Left ventricle myocardium superior (tissue), 1 donor: ENCODE results near the gene CPNE5. TPM values are rescaled to one million over a fixed set of nuclear protein-coding genes. Genes with fewer than 3 reads are reported as not detected.
A peak's percentile ranks its signal among the peaks of the same experiment; 100 is the strongest.

Experiments
- ATAC-seq: fragments of 200-7000 bp; cut with Tn5 transposase; one replicate; pipeline ENCODE4 v1.9.1; 2020; ENCODE audit warnings: mild to moderate bottlenecking, moderate library complexity
- DNase-seq: peaks from one replicate; pipeline ENCODE4 v3.0.0-alpha.2; 2020
- intact Hi-C: fragments of 100-400 bp; cut with micrococcal nuclease; formaldehyde crosslinking; loops from one replicate; pipeline ENCODE4 v1.11.0; 2022
- total RNA-seq: library from RNA; stranded (reverse); fragmentation: NEBNext Ultra II Directional; extraction: Animal tissue kit (Norgen Biotek cat#: 25700); gene quantifications from one replicate; pipeline ENCODE4 v1.2.1, GENCODE V29; 2021
- donor health status: DM: no; HTN: yes; CAD: no; lungs with severe emphysema.

CPNE5 gene
- total RNA-seq, 1 donor from 2014 or later: 20.4 TPM

DNA sequence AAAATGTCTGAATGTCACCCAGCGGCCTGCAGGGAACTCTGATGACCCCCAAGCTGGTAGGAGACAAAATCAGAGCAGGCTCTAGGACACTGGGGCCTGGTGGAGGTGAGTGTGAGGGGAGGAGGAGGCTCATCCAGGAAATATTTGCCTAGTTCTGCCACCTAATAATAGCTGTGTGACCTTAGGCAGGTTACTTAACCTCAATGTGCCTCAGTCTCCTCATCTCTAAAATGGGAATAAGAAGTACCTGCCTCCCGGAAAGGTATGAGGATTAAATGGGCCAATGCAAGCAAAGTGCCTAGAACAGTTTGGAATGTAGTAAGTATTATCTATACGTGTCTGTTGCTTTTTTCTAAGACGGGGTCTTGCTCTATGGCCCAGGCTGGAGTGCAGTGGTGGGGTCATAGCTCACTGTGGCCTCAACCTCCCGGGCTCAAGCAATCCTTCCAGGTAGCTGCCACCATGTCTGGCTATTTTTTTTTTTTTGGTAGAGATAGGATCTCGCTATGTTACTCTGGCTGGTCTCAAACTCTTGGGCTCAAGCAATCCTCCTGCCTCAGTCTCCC is 81.2 kb downstream of the CPNE5 start:
- no peak for ATAC-seq

DNA sequence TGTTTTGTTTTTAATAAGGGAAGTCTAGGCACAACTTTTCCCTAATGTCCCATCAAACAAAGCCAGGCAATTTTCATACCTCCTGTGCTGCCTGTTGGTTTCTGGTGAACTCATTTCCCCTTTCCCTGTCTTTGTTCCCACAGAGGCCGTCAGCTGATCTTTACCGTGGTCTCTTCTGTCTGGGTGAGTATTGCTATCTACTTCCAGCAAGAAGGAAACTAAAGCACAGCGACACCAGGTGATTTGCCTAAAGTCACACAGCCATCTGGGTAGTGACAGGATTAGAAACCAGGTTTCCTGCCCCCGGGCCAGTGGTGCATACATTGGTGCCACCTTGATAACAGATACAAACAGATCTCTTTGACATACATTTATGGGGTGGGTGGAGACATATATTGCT is 82.0 kb downstream of the CPNE5 start:
- no peak for DNase-seq
- intact Hi-C loops: no loop called here

More for the DNA sequence above, 81.2 kb downstream of the CPNE5 start:
- no peak for DNase-seq
- intact Hi-C loops: loop anchor here (2.0 kb wide), 1 partner anchor 135 kb away; no protein-coding TSS in a partner anchor

DNA sequence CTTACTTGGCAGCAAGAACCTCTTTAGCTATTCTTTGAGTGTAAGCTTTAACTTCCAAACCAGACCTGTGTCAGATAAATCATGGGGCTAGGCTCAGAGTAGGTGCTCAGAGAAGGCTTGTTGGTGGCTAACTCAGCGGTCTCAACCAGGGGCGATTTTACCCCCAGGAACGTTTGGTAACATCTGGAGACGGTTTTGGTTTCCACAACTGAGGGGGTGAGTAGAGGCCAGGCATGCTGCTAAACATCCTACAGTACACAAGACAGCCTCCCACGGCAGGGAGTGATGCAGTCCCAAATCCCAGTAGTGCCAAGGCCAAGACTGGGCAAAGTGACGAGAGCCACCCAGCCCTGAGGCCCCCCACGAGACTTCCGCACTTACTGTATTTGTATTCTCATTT is 82.5 kb downstream of the CPNE5 start:
- no peak for DNase-seq
- no peak for ATAC-seq
- intact Hi-C loops: no loop called here

More for the DNA sequence above, 82.0 kb downstream of the CPNE5 start:
- no peak for ATAC-seq

DNA sequence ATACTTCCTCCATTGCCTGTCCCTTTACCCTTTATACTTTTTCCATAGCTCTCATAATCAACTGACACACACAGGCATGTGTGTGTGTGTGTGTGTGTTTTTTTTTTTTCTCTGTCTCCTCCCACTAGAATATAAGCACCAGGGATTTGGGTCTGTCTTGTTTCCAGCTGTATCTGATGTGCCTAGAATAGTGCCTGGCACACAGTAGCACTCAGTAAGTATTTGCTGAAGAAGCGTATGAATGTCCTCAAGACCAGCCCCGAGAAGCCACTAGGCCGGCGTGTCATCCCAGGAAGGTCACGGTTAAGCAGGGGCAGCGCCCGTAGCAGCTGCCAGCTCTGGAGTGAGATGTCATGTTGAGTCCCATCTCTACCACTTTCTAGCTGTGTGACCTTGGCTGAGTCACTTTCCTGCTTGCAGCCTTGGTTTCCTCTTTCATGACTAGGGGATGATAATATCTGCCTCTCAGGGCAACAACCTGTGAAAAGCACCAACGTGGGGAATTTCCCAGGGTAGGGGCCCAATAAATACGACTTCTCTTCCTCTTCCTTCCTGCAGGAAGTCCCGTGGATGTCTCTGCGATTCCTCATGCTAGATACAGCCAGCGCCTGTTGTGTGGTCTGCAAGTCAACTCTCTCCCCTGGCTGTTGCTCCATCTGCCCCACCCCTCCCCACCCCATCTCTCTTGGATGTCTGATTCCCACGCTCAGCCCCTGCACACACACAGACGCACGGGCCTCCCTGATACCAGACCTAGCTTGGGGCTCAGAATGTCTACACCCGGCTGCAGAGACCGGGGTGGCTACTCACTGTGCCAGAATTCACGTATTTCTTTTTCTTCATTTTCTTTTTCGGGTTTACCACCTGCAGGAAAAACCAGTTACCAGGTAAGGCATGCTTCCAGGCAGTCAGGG is 83.6 kb downstream of the CPNE5 start:
- intact Hi-C loops: no loop called here
- ATAC-seq: no peak
- DNase-seq: no peak

DNA sequence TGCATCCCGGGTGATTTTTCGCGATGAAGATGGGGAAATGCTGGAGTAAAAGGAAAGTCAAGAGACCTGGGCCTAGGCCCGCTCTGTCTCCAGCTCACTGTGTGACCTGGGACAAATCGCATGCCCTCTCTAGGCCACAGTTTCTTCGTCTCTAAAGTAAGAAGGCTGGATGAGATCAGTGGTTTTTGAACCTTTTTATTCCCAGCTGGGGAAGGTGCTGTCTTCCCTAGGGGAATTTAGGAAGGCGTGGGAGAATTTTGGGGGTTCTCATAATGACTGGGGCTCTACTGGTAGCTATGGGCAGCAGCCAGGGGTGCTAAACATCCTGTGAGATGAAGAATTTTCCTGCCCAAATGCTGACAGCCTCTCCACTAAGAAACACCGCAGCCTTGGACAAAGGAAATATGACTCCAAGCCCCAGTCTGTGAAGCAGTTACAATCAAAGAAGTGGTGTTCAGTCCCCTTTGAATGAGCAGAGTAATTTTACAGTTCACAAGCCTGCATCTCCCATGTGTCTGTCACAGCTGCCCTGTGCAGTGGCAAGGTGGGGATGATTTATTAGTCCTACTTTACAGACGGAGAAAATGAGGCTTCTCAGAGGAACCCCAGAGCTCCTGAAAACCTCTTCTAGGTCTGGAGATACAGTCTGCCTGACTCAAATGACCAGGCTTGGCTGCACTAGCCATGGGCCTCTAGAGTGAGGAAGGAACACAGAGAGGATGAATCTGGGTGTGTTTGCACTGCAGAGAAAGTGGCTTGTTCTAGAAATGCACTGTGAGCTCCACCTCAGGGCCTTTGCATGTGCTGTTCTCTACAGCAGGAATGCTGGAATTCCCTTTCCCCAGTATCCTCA is 84.4 kb downstream of the CPNE5 start:
- ATAC-seq: no peak
- DNase-seq: no peak
- intact Hi-C loops: no loop called here

DNA sequence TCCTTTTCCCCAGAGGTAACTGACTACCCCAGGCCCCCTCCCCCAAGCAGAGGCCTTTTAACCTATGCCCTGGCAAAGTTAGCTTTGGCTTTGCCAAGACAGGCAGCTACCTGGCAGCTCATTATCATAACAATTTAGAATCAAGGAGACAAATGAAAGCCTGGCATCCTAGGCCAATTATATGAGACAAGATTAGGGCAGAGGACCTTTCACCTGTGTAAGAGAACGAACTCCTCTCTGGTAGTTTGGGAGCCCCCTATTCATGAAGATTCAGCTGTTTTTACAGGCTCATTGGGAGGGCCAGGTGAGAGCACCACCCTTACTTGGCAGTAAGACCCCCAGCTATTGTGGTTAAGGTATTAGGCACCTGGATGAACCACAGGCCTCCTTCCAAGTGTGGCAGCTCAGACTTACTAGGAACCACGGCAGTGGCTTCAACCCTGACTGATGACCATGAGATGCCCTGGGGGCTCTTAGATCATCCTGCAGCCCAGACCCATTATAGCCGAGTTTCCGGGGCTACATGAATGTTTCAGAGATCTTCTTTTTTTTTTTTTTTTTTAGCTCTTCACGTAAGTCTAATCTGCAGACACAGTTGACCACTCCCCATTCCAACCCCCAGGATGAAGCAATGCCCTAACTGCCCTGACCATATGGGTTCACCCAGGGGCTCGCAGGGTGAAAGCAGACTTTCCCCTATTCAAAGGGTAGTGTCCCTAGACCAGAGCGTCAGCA is 85.4 kb downstream of the CPNE5 start:
- intact Hi-C loops: no loop called here
- ATAC-seq (no peak), DNase-seq (no peak)

DNA sequence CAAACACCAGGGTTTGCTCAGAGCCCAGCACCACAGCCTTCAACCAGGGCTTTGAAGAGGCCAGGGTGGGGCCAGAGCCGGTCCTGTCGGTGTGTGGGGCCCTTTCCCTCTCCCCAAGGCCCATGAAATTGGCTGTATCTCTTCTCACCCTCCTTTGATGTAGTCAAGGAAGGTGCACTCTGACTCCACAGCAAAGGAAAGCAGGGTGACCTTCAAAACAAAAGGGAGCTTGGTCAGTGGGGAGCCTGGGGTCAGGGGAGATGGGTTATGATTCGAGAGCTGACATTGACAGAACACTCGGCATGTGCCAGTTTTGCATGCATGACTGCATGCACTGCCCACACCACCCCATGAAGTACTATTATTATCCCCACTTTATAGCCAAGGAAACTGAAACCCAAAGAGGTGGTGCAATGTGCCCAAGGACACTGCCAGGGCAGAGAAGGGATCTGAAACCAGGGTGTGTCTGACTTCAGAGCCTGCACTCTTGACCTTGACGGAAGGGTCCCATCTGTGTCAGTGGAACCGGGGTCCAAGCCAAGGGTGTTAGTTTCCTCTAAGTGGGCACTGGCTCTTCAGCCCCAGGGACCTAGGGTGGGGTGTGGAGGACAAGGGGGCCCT is 86.2 kb downstream of the CPNE5 start:
- intact Hi-C loops: no loop called here
- DNase-seq: no peak

DNA sequence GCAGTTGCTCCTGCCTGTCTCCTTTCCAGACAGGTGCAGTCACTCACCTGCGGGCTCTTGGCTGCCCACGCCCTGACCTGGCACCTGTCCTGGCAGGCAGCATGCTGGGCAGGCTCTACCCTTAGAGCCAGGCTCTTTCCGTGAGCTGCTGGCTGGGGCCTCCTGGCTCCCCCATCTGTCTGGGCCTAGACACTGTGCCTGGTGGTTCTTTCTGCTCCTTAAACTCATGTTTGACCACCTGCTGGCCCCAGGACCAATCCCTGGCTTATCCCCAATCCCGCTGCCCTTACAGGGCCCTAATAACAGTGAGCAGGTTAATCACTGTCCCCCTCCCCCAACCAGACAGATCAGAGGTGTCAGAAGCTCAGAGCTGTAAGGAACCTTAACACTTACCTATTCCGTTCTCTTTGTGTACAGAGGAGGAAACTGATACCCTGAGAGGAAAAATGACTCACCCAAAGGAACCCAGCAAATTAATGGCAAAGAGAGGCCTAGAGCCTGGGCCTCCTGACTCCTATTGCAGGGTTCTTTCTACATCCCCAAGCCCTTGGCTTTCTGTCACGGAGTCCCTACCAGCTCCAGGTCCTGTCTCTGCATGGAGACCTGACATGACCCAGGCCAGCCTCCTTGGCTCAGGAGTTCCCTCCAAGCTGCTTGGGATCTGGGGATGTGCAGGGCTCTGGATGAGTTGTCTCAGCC is 86.9 kb downstream of the CPNE5 start:
- ATAC-seq (no peak), DNase-seq (no peak)
- intact Hi-C loops: no loop called here

More for the DNA sequence above, 86.2 kb downstream of the CPNE5 start:
- ATAC-seq: peak; percentile 58

DNA sequence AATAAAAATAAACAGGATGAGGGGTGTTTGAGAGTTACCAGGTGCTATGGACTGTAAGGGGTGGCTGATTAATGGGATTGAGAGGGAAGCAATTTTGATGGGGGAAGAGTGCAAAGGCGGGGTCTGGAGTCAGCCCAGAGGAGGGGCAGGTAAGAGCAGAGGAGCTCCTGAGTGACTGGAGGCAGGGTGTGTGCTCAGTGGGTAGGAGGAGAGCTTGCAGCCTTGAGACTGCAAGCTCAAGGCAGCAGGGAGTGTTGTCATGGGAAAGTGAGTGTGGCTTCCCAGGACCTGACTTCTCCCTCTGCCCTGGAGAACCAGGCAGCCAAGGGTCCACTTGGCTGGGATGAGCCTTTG is 87.4 kb downstream of the CPNE5 start:
- ATAC-seq (no peak), DNase-seq (no peak)
- intact Hi-C loops: no loop called here

DNA sequence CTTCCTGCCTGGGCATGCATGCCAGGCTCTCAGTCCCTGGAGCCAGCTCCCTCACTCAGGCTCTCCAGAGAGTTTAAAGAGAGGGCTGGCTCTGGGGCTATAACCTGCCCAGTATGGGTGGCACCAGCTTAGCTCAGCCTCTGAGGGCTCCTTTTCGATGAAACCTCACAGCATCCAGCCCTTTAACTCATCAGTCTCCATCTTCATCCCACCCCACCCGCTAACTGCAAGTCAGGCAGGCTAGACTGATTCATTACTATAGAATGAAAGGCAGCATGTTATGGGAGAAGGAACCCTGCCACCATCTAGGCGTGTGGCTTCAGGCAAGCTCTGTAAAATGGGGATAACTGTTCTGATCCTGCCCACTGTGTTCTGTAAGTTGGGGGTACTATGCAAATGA is 88.2 kb downstream of the CPNE5 start:
- intact Hi-C loops: no loop called here
- DNase-seq: no peak

DNA sequence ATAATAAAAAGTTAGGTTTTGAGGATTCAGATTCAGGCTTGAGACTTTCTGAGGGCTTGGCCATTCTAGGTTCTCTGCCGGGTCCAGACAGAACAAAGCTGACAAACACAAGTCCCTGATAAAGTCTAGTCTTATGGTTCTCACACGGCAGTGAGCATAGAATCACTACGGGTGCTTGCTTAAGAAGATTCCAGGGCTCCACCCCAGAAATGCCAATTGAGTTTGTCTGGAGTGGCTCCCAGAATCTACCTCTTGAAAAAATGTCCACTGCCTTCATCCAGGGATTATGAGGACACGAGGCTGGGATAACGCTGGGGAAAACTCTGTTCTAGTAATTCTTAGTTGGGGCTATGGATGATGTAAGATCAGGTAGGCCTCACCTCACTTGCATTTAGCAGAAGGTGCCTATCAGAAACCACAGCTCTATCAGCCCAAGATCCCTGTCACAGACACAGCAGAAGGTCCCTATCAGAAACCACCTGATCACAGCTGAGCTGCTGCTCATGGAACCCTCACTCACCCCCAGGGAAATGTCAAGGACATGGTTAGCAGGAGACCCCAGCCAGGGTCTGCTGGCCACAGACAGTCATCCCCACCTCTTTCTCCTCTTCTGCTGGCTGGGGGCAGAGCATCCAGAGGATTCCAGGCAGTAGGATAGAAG is 89.3 kb downstream of the CPNE5 start:
- ATAC-seq (no peak), DNase-seq (no peak)
- intact Hi-C loops: no loop called here

More for the DNA sequence above, 88.2 kb downstream of the CPNE5 start:
- no peak for ATAC-seq

DNA sequence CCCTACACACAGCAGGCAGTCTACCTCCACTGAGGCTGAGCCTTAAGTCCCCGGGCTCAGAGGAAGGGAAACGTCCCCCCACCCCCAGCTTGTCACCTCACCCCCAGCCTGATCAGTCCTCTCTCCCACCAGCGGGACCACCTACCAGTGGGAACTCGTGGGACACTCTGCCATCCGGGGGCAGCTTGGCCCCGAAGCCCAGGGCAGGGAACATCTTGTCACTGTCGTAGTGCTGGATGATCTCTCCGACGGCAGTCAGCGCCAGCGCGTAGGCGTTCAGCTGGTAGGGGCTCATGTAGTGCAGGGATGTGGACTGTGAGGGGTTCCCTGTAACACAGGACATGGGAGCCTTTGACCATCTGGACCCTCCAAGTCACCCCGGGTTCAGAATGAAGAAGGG is 93.0 kb downstream of the CPNE5 start:
- DNase-seq (no peak), ATAC-seq (no peak)
- intact Hi-C loops: no loop called here

DNA sequence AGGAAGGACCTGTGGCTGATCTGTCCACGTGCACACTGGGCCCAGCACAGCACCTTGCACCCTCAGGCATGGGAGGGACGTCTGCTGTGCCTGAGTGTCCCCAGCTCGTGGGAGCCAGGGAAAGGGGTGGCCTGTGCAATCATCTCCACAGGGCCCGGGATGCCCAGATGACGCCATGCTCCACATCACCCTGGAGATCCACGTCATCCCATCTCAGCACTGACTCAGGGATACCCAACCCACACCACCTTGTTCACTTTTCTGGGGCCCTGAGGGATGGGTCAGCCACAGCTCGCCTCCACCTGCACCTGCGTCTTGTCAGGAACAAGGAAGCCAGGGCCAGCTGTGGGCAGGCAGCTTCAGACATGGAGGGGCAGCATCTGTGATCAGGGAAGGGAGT is 93.4 kb downstream of the CPNE5 start:
- ATAC-seq (no peak), DNase-seq (no peak)
- intact Hi-C loops: no loop called here

DNA sequence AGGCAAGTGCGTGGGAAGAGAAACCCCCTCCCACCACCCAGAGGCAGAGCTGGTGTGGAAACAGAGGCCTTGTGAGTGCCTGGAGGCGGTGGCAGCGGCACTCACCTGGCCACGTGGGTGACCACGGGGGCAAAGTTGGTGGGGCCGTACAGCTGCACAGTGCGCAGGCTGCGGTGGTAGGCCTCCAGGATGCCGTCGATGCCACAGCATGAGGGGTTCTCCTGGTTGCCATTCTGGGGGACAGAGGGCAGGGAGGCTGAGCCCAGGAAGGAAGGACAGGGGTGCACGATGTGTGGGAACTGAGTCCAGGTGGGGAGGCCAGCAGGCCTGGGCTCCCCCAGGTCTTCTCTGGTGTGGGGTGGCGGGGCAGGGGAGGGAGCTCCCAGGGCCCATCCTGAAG is 94.0 kb downstream of the CPNE5 start:
- intact Hi-C loops: no loop called here
- no peak for ATAC-seq
- DNase-seq: no peak

DNA sequence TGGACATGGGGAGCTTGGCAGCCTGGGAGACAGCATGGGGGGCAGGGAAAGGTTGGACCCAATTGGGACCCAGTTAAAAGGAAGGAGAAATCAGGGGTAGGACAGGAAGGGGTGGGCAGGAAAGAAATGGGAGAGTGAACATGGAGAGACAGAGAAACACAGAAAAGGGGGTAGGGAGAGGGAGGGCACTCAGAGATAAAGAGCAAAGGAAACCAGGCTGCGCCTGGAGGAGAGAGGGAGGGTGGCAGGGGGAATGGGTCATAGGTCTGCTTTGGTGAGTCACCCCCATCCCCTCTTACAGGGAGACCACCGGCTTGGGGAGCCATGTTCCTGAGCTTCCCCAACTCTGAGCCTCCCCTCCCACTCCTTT is 95.0 kb downstream of the CPNE5 start:
- ATAC-seq (no peak), DNase-seq (no peak)
- intact Hi-C loops: no loop called here

DNA sequence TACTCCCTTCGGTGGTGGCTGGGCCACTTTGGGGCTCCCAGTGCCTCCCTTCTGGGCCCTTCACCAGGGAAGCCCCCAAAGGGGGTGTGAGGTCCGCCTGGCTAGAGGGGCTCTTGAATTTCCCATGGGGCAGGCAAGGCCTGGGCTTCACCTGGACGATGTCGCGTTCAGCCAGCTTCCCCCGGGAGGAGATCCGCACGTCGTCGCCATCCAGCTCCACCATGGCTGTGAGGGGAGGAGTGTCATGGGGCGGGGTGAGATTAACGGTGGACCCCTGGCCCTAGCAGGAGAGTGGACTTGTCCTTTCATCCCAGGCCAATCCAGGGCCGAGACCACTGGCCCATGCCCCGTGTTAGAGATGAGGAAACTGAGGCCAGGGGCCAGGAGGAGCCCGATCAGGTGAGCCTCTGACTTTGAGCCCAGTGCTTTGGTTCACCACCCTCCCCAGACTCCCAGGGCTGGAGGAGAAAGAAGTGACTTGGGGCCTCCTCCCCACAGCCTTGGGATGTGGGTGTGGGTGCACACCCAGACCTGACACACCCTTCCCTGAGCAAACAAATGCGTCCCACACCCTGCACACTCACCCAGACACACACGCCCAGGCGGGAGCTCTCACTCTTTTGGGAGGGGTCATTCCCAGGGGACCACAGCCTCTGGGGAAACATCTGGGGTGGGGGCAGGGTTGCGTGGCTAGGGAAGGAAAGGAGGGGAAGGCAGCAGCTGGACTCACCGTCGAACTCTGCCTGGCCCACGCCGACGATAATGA is 95.5 kb downstream of the CPNE5 start:
- intact Hi-C loops: no loop called here
- DNase-seq (no peak), ATAC-seq (no peak)

DNA sequence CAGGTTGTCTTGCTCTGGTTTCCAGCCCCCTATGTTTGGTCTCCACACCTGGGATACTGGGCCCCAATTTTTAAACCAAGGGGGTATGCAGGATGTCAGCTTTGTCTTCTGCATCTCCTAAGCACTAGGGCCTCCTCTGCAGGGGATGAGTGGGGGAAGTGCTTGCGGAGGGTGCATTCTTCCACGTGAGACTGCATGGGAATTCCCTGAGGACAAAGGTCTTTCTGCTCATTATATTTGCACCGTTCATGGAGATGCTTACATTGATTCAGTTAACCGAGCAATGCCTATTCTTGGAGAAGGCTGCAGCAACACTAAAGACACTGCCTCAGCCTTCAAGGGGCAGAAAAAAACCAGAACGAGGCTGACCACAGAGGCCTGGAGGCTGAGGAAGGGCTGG is 96.2 kb downstream of the CPNE5 start:
- no peak for DNase-seq
- no peak for ATAC-seq
- intact Hi-C loops: no loop called here
